Thyroid gland (tissue), 4 donors: ENCODE data around the gene CEMIP2. TPM values are rescaled to one million over a fixed set of nuclear protein-coding genes. Genes with fewer than 3 reads are reported as not detected.

Source experiments
- DNase-seq, 2 donors: peaks; one replicate each; pipeline ENCODE4 v3.0.0-alpha.2; 2019
- H3K27ac ChIP-seq, 3 donors: fragments of 200-600 bp; sonication (generic); 1 replicate in 2 of 3; 2 replicates in 1 of 3; pipeline ENCODE4 v1.5.1; 2016 to 2019; ENCODE audit warnings: mild to moderate bottlenecking in 1 of 3, moderate library complexity in 1 of 3
- H3K27me3 ChIP-seq: fragments of 200-600 bp; sonication (generic); one replicate; pipeline ENCODE4 v1.5.1; 2019
- H3K36me3 ChIP-seq, 2 donors: fragments of 200-600 bp; sonication (generic); one replicate each; pipeline ENCODE4 v1.5.1; 2016 to 2019
- H3K4me1 ChIP-seq, 2 donors: fragments of 200-600 bp; sonication (generic); one replicate each; pipeline ENCODE4 v1.5.1; 2017 to 2019
- H3K4me3 ChIP-seq, 3 donors: fragments of 200-600 bp; sonication (generic); replicated peaks in 1 of 3; 1 replicate in 2 of 3; 2 replicates in 1 of 3; pipeline ENCODE4 v1.5.1; 2016; ENCODE audit warnings: mild to moderate bottlenecking in 1 of 3
- H3K9me3 ChIP-seq: fragments of 200-600 bp; sonication (generic); one replicate; pipeline ENCODE4 v1.5.1; 2017
- POLR2A ChIP-seq, 2 donors: fragments of 450-650 bp; IDR thresholded peaks; one replicate each; pipeline ENCODE4 v1.6.1; 2017; ENCODE audit warnings: antibody characterized with exemption in 2 of 2, mild to moderate bottlenecking in 2 of 2, moderate library complexity in 1 of 2
- WGBS, 2 donors: methylation state at CpG; one replicate each; pipeline ENCODE4 v1.1.5; 2017; 5-methylcytosine and 5-hydroxymethylcytosine counted together
- intact Hi-C: fragments of 100-400 bp; cut with DNase I; formaldehyde crosslinking; loops from one replicate; pipeline ENCODE4 v1.15.1; 2023
- total RNA-seq, 4 donors: library from RNA; depleted of rRNA; stranded (reverse); fragments of >200 nt; gene quantifications; one replicate each; pipeline ENCODE4 v1.2.3, GENCODE V29; 2016
- TF ChIP-seq, protein P1 (sequence below), 6 experiments: fragments of 200-600 bp in 3 of 6; fragments of 450-650 bp in 3 of 6; sonication (generic) in 3 of 6; IDR thresholded peaks; one replicate each; pipeline ENCODE4 v1.5.1; 2016 to 2019; ENCODE audit warnings: antibody characterized with exemption in 6 of 6, mild to moderate bottlenecking in 2 of 6, inconsistent platforms in 1 of 6, moderate library complexity in 1 of 6

The CEMIP2 gene
- total RNA-seq, 4 donors from 2014 or later = 29.6 to 111 (median 34.0) TPM

DNA sequence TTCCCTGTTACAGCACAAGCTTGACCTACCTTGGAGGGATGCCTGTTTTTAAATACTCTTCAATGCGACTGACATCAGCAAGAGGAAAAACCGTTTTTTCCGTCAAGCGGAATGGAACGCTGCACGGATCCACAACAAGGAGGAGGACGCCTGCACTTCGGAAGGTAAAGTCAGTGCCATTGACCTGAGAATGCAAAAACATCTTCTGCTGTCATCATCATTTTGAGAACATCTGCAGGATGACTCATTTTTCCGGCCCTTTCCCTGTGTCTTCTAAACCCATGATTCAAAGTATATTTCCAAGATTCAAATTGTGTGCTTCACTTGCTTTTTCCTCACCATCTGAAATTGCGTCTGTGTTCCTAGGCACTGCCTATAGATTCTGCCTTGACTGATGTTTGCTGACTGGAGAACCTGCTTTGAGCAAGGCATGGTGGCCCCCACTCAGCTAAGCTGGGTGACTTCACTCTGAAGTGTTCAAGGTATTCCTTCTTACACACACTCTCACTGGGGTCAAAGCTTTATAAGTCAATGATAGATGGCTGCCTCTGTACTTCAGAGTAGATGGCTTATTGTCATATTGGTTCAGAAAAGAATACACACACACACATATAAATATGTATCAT, 78.1 kb downstream of the CEMIP2 start:
- 94 to 98% methylated on average over 10 of the region's 10 CpGs for WGBS, 2 donors
- peaks cover 0 to 10% of the 10 kb centered on the region in 2 donors for H3K36me3 ChIP-seq
- intact Hi-C loops = no loop called here
- no peaks in the 10 kb centered on the region for H3K9me3 ChIP-seq
- DNase-seq = no peak
- no peak overlapping the region for H3K27ac ChIP-seq
- no peaks in the 10 kb centered on the region for H3K27me3 ChIP-seq
- no peaks in the 10 kb centered on the region for H3K4me1 ChIP-seq
- TF ChIP-seq, protein P1, sequence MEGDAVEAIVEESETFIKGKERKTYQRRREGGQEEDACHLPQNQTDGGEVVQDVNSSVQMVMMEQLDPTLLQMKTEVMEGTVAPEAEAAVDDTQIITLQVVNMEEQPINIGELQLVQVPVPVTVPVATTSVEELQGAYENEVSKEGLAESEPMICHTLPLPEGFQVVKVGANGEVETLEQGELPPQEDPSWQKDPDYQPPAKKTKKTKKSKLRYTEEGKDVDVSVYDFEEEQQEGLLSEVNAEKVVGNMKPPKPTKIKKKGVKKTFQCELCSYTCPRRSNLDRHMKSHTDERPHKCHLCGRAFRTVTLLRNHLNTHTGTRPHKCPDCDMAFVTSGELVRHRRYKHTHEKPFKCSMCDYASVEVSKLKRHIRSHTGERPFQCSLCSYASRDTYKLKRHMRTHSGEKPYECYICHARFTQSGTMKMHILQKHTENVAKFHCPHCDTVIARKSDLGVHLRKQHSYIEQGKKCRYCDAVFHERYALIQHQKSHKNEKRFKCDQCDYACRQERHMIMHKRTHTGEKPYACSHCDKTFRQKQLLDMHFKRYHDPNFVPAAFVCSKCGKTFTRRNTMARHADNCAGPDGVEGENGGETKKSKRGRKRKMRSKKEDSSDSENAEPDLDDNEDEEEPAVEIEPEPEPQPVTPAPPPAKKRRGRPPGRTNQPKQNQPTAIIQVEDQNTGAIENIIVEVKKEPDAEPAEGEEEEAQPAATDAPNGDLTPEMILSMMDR (IDR thresholded peaks at IDR 0.05) = no peak
- TF ChIP-seq POLR2A (IDR thresholded peaks at IDR 0.05) = no peak
- H3K4me3 ChIP-seq = no peak overlapping the region

DNA sequence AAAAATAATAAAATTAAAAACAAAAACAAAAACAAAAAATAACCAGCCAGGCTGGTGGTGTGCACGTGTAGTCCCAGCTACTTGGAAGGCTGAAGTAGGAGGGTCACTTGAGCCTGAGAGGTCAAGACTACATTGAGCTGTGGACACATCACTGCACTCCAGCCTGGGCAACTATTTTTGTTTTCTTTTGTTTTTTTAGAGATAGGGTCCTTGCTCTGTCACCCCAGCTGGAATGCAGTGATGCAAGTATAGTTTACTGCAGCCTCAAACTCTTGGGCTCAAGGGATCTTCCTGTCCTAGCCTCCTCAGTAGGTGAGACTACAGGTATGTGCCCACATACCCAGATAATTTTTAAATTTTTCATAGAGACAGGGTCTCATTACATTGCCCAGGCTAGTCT, 80.6 kb downstream of the CEMIP2 start:
- 64% methylated on average over 1 of the region's 1 CpG for WGBS, 2 donors
- no peaks in the 10 kb centered on the region for H3K9me3 ChIP-seq
- no peak for DNase-seq
- TF ChIP-seq, protein P1 (IDR thresholded peaks at IDR 0.05) = no peak
- no peak for TF ChIP-seq POLR2A (IDR thresholded peaks at IDR 0.05)
- intact Hi-C loops = no loop called here
- H3K4me3 ChIP-seq = no peak overlapping the region
- peaks cover 10 to 15% of the 10 kb centered on the region in 2 donors for H3K4me1 ChIP-seq
- no peak overlapping the region for H3K27ac ChIP-seq
- peaks cover 0 to 10% of the 10 kb centered on the region in 2 donors for H3K36me3 ChIP-seq
- no peaks in the 10 kb centered on the region for H3K27me3 ChIP-seq

DNA sequence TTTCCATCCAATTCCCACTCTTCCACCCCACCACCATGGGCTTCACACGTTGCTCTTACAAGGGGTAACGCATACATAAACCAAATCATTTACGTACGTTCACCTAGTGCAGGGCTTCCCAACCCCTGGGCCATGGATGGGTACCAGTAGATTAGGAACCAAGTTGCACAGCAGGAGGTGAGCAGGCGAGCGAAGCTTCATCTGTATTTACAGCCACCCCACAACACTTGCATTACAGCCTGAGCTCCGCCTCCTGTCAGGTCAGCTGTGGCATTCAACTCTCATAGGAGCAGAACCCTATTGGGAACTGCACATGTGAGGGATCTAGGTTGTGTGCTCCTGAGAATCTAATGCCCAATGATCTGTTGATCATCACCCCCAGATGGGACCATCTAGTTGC, 82.3 kb downstream of the CEMIP2 start:
- no peak for TF ChIP-seq POLR2A (IDR thresholded peaks at IDR 0.05)
- TF ChIP-seq, protein P1 (IDR thresholded peaks at IDR 0.05) = no peak
- no peak overlapping the region for H3K4me3 ChIP-seq
- peak overlapping the region in 1 of 3 donors; percentile 60 for H3K27ac ChIP-seq
- H3K9me3 ChIP-seq = no peaks in the 10 kb centered on the region
- peaks cover 0 to 10% of the 10 kb centered on the region in 2 donors for H3K36me3 ChIP-seq
- WGBS, 2 donors = 96 to 97% methylated on average over 7 of the region's 7 CpGs
- intact Hi-C loops = no loop called here
- DNase-seq = no peak
- H3K4me1 ChIP-seq = peaks cover 17 to 29% of the 10 kb centered on the region in 2 donors
- no peaks in the 10 kb centered on the region for H3K27me3 ChIP-seq

DNA sequence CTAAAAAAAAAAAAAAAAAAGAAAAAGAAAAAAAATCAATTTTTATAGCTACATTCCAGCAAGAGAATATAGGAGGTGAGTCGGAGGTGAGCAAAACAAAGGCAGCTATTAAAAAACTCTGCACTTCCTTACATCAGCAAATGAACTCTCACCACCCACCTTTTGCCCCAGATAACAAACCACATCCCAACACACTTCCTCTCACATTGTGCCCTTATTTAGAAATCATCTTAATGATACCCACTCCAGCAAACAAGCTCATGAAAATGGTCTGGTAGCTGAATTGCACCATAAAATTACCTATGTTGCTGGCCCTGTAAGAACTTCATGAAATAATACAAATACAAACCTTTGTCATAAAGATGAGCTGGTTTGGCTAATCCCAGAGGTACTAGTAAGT, 82.9 kb downstream of the CEMIP2 start:
- WGBS, 2 donors = 45 to 69% methylated on average over 1 of the region's 1 CpG
- H3K27me3 ChIP-seq = no peaks in the 10 kb centered on the region
- H3K27ac ChIP-seq = peak overlapping the region; percentile 19 to 60 (median 51)
- H3K4me3 ChIP-seq = no peak overlapping the region
- H3K36me3 ChIP-seq = peaks cover 0 to 10% of the 10 kb centered on the region in 2 donors
- DNase-seq = no peak
- peaks cover 20 to 34% of the 10 kb centered on the region in 2 donors for H3K4me1 ChIP-seq
- no peaks in the 10 kb centered on the region for H3K9me3 ChIP-seq
- TF ChIP-seq POLR2A (IDR thresholded peaks at IDR 0.05) = no peak
- TF ChIP-seq, protein P1 (IDR thresholded peaks at IDR 0.05) = no peak
- intact Hi-C loops = no loop called here

DNA sequence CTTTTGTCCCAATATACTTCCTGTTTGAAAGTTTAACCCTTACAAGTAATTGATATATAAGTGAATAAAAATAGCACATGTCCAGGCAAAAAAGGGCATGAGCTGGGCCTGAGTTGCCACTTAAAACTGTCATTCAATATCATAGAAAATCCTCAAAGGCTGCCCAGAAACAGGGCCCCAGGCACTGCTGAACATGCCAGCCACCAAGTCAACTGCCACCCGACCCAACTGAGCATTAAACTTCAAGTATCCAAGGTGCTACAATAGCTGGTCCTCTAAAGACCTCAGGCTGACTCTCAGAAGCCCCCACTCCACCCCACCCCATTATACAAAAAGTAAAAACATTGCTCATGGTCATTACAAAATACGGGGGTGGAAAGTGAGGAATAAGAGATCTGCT, 83.7 kb downstream of the CEMIP2 start:
- peak; percentile 46 to 59 for DNase-seq
- no peaks in the 10 kb centered on the region for H3K9me3 ChIP-seq
- peaks cover 28 to 42% of the 10 kb centered on the region in 2 donors for H3K4me1 ChIP-seq
- intact Hi-C loops = no loop called here
- peaks cover 0 to 7% of the 10 kb centered on the region in 2 donors for H3K36me3 ChIP-seq
- H3K27ac ChIP-seq = peak overlapping the region; percentile 19 to 60 (median 51)
- no peak overlapping the region for H3K4me3 ChIP-seq
- H3K27me3 ChIP-seq = no peaks in the 10 kb centered on the region
- no peak for TF ChIP-seq POLR2A (IDR thresholded peaks at IDR 0.05)
- TF ChIP-seq, protein P1 (IDR thresholded peaks at IDR 0.05) = no peak
- 35 to 48% methylated on average over 2 of the region's 2 CpGs for WGBS, 2 donors
